SKM-1 (cell line): ENCODE results near the gene MOV10L1.
A peak's percentile ranks its signal among the peaks of the same experiment; 100 is the strongest.

ENCODE experiments used
- DNase-seq: peaks from one replicate; lab custom pipeline; 2025; ENCODE audit not compliant: unreplicated experiment; lab: John Stamatoyannopoulos, UW

Gene MOV10L1

DNA sequence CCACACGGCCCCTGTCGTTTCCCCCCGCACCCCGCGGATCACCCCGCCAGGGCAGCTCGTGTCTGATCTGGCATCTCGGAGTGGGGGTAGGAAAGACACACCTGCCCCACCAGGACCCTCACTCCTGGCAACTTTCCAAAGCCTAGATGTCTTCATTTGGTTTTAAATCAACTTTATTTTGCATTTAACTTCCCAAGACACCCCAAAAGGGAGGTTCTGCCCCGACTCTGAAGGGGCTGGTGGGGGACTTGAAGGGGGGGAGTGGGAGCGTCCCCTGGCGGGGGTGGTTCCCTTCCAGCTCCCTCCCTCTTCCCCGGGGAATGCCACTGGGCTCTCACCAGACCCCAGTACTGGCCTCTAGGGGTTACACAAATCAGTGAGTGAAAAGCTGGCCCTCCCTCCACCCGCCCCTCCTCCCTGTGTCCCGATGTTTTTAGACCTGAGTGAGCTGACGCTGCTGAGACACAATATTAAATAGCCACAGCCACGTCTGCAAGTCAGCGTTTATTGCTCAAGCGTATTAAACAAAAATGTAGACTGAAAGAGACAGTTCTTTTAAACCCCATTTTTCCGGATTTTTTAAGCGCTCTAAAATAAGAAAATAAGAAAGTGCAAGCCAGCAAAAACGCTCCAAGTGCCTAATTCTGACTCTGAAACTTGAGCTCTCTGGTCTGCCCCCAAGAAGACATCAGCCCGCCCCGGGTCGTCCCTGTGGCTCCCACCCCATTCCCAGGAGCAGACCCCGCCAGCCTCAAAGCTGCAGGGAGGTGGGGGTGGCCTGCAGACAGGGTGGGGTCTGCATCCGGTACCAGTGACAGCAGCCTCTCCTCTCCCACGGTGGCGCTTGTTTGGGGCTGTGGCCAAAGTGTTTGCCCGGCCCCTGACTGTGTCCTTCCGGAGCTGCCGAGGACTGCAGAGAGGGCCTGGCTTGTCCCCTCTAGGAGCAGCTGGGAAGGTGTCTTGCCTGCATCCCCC, 30.6 kb upstream of the MOV10L1 start:
- no peak for DNase-seq

DNA sequence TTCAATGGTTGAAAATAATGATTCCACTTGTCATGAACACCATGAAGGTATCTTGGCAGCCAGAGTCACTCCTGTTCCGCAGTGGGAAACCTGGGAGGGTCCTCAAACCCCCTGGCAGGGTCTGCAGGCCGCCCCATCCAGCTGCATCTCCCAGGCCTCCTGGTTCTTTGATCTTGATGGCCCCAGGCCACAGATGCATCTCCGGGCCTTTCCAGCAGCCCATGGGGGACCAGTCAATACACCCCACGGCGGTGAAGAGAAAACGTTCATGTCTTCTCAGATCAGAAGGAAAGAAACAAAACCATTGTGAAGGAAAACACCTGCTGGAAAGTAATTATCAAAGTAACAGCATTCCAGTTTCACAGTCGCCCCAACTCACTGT, 29.9 kb upstream of the MOV10L1 start:
- no peak for DNase-seq

- no peak for DNase-seq
Measured at GRCh38 chr22:50060441-50061140, 29.2 kb upstream of the MOV10L1 start.

GRCh38 chr22:50061141-50061823, 28.5 kb upstream of the MOV10L1 start:
- peak; percentile 71 for DNase-seq

- peak; percentile 88 for DNase-seq
Measured at GRCh38 chr22:50061824-50062355, 27.9 kb upstream of the MOV10L1 start.

GRCh38 chr22:50062509-50063135, 27.2 kb upstream of the MOV10L1 start:
- DNase-seq: no peak

DNA sequence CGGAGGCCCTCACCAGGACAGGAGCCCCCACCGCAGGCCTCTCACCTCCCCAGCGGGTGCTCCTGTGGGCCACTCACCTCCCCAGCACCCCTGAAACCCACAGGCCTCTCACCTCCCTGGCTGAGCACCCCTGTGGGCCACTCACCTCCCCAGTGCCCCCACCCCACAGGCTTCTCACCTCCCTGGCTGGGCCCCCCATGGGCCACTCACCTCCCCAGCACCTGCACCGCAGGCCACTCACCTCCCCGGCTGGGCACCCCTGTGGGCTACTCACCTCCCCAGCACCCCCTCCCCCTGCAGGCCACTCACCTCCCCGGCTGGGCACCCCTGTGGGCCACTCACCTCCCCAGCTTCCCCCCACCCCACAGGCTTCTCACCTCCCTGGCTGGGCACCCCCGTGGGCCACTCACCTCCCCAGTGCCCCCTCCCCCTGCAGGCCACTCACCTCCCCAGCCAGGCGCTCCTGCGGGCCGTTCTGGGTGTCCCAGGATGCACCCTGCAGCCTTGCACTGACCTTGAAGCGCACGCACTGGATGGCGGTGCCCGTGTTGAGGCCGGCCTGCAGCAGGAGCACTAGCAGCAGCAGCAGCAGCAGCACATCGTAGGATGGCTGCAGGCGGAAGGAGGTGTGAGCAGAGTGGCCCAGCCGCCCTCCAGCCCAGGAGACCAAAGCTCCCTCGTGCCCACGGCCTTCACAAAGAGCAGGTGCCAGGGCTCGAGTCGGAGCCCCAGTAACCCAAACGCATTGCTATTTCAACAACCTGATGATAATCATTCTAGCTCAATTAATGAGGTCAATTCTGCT, 26.0 kb upstream of the MOV10L1 start:
- no peak for DNase-seq

DNA sequence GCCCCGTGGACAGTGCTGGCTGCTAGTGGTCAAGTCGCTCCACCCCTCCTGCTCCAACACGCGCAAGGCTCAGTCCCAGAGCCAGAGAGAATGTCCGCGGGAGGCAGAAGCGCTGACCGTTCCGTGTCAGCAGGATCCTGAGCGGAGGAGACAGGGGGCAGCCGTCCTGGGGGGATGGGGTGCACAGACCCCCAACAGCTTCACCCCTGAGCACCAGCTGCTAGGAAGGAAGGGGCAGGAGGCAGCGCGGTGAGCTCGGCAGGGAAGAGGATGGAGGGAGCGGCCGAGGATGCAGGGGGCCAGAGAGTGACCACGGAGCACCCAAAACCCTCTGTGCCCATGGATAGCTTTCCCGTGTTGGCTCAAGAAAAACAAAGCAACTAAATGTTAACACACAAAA, 25.4 kb upstream of the MOV10L1 start:
- no peak for DNase-seq

- no peak for DNase-seq
Measured at GRCh38 chr22:50067244-50067643, 22.6 kb upstream of the MOV10L1 start.

DNA sequence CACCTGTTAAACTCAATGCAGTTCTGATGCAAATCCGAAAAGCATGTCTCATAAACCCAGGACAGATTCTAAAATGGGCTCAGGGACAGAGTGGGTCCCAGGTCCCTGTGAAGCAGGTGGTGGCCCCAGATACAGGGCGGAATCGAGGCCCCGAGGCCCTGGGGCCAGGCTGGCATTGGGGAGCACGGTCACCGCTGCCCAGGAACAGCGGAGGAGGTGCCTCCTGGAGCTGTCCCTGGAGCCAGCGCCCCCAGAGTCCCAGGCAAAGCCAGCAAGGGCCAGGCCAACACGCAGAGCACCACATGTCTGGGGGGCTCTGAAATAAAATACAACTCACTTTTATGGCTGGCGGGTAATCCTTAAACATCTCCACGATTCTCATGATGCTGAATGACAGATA, 21.7 kb upstream of the MOV10L1 start:
- no peak for DNase-seq

- DNase-seq: no peak
Measured at GRCh38 chr22:50070366-50070765, 19.4 kb upstream of the MOV10L1 start.

GRCh38 chr22:50071432-50072166, 18.2 kb upstream of the MOV10L1 start:
- DNase-seq: no peak

GRCh38 chr22:50072167-50072555, 17.6 kb upstream of the MOV10L1 start:
- DNase-seq: no peak

DNA sequence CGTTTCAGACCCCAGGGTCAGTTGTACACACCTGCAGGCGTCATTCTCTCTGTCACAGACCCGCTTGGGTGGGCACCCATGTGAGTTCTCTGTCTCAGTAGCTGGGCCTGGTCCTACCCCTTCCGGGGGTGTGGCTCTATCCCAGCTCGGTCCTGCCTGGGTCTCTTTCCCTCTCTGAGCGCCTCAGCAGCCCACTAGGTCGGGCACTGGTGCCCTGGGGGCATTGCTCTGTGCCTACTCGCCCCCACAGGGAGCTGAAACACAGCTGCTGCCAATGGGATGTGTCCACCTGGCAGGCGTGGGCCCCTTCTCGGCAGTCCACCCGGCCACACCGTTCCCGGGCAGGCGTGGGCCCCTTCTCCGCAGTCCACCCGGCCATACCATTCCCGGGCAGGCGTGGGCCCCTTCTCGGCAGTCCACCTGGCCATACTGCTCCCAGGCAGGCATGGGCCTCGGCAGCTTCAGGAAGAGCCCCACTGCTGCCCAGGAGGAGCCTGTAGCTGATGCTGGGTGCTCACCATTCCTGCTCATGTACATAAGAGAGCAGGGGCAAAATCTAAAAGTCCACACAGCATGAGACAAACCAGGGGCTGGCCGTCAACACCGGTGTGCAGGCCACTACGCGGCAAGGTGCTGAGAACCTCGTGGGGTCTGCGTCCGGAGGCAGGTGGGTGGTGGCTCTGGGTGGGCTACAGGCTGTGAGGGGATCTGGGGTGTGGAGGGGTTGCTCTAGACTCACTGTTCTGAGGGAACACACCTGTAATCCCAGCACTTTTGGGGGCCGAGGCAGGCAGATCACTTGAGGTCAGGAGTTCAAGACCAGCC, 16.9 kb upstream of the MOV10L1 start:
- no peak for DNase-seq

DNA sequence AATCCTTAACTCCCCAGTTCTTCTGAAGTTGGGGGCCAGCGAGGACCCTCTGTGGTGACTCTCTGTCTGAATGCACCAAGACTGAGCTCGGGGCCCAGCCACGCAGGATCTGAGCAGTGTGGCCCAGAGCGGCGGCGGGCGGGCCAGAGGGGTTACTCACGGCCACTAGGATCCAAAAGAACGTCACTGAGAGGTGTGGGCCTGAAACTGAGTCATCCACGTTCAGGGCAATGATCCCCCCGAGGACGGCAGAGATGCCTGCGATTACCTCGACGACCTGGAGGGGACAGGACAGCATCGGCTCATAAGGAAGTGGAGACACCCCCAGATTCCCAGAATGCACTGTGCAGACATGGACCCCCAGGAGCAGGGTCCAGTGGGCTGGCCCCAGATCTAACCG, 15.8 kb upstream of the MOV10L1 start:
- DNase-seq: no peak

- no peak for DNase-seq
Measured at GRCh38 chr22:50074551-50075530, 15.0 kb upstream of the MOV10L1 start.
